ENCODE measurements around the gene MYL10. TPM values are rescaled to one million over a fixed set of nuclear protein-coding genes. Genes with fewer than 3 reads are reported as not detected.

MYL10 gene
- total RNA-seq, 2 experiments from 2014 or later = not detected

DNA sequence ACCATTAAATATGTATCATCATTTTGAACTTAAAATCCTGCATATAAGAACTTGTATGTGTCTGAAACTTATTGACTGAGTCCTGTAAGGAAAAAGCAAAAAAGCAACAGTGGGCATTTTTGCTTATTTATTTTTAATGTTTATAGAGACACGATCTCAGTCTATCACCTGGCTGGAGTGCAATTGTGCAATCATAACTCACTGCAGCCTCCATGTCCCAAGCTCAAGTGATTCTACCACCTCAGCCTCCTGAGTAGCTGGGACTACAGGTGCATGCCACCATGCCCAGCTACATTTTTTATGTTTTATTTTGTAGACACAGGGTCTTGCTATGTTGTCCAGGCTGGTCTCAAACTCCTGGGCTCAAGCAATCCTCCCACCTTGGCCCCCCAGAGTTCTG, 32.2 kb downstream of the MYL10 start:
- Mint-ChIP-seq H3K9me3 (no peaks in the 10 kb centered on the region), H3K36me3 (ENCODE audit: low read depth) (no peaks in the 10 kb centered on the region), H3K4me3 (no peak overlapping the region), H3K27ac (no peak overlapping the region), H3K4me1 (no peaks in the 10 kb centered on the region), H3K27me3 (no peaks in the 10 kb centered on the region)
- CTCF ChIA-PET = no interaction called here
- DNase-seq = no peak
- POLR2A ChIA-PET = no interaction called here

DNA sequence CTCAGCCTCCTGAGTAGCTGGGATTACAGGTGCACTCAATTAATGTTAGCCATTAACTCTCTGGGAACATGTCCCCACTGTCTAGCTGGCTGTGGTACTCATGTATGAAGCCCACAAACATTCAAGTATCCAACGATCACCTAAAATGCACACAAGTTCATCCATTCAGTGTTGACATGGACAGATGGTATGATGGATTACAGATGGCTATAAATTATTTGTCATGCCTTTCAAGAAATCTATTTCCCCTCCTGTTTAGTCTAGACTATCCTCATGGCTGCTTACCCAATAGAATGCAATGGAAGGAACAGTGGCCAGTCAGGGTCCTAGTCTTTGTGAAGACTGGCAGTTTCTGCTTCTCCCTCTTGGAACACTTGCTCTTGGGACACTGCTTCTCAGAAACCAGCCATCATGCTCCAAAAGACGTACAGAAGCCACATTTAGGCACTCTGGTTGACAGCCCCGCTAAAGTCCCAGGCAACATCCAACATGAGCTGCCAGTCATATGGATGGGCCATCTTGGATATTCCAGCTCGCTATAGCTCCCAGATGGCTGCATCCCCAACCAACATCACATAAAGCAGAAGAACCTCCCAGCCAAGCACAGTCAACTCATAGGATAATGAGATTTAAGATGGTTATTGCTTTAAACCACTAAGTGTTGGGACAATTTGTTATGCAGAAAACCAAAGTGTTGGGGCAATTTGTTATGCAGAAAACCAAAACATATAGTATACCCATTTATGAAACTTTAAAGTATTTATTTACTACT, 33.1 kb downstream of the MYL10 start:
- Mint-ChIP-seq H3K4me1 (no peaks in the 10 kb centered on the region), H3K4me3 (no peak overlapping the region), H3K27ac (no peak overlapping the region), H3K36me3 (ENCODE audit: low read depth) (no peaks in the 10 kb centered on the region), H3K9me3 (no peaks in the 10 kb centered on the region), H3K27me3 (no peaks in the 10 kb centered on the region)
- no peak for DNase-seq
- ChIA-PET CTCF (no interaction called here), POLR2A (no interaction called here)

DNA sequence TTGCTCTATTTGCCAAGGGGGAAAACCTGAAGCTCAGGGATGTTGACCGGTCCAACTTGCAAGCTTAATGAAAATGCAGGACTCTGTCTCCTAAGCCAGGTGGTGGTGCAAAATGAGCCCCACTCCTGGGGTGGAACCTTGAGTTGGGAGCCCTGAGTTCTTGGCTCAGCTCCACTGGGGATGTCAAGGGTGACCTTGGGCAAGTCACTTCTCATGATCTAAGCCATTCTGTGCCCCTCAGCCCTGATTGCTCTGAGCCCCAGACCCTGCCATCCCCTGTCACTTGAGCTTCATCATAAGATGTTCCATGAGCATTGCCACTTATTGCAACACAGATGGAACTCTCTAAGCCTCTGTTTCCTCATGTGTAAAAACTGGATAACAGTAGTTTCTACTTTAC, 33.9 kb downstream of the MYL10 start:
- H3K4me3 Mint-ChIP-seq = no peak overlapping the region
- ChIA-PET POLR2A (no interaction called here), CTCF (no interaction called here)
- DNase-seq = no peak
- H3K27ac Mint-ChIP-seq = no peak overlapping the region
- no peaks in the 10 kb centered on the region for H3K27me3 Mint-ChIP-seq
- no peaks in the 10 kb centered on the region for H3K9me3 Mint-ChIP-seq
- H3K36me3 Mint-ChIP-seq (ENCODE audit: low read depth) = no peaks in the 10 kb centered on the region
- H3K4me1 Mint-ChIP-seq = no peaks in the 10 kb centered on the region

DNA sequence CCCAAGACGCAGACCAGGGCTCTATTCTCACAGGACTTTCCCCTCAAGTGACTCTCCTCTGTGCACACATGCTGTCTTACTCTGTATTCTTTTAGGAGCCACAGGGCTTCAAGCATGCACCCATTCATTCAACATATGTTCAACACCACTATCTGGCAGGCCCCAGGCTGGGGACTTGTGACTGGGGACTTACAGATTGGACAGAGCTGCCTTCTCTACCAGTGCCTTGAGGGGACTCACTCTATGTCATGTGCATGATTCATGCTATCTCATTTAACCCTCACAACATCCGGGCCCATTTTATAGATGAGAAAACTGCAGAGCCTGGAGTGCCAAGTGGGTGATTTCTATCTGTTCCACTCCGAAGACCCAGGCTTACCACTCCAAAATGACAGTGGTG, 34.3 kb downstream of the MYL10 start:
- CTCF ChIA-PET = no interaction called here
- DNase-seq = no peak

DNA sequence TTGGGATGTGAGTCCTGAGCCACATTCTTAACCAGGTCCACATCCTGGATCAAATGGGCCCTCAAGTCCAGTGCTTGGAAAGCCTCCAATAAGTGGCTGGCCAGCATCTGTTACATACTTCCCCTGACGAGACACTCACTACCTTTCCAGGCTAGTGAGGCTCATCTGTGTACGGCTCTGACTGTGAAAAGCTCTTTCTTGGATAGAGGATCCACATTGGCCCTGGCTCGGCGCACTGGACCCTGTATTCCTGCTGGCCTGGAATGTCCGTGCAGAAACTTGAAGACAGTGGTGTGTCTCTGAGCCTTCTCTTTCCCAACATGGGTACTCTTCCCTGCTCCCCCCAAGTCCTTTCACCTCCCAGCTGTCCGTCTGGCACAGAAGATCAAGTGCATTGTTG, 35.5 kb downstream of the MYL10 start:
- H3K4me1 Mint-ChIP-seq = no peaks in the 10 kb centered on the region
- H3K4me3 Mint-ChIP-seq = no peak overlapping the region
- CTCF ChIA-PET = no interaction called here
- H3K27ac Mint-ChIP-seq = no peak overlapping the region
- POLR2A ChIA-PET = no interaction called here
- H3K36me3 Mint-ChIP-seq (ENCODE audit: low read depth) = no peaks in the 10 kb centered on the region
- H3K9me3 Mint-ChIP-seq = no peaks in the 10 kb centered on the region
- no peak for DNase-seq
- no peaks in the 10 kb centered on the region for H3K27me3 Mint-ChIP-seq

More for the DNA sequence above, 34.3 kb downstream of the MYL10 start:
- Mint-ChIP-seq H3K27ac (no peak overlapping the region), H3K27me3 (no peaks in the 10 kb centered on the region), H3K4me1 (no peaks in the 10 kb centered on the region), H3K4me3 (no peak overlapping the region), H3K36me3 (ENCODE audit: low read depth) (no peaks in the 10 kb centered on the region), H3K9me3 (no peaks in the 10 kb centered on the region)
- POLR2A ChIA-PET = interaction anchor here (0.6 kb wide), 1 partner anchor 398 kb away, joined by 3 read pairs; no protein-coding TSS in a partner anchor

DNA sequence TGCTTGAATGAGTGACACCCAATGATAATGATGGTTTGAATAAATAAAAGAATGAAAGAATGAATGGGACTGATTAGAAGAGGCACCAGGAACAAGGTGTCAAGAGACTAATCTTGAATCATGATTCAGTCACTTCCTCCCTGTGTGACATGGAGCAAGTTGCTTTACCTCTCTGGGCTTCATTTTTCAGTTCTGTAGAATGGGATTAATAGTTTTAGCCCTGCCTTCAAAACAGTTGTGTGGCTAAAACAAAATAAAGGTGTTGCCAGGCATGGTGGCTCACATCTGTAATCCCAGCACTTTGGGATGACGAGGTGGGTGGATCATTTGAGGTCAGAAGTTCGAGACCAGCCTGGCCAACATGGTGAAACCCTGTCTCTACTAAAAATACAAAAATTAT, 37.6 kb downstream of the MYL10 start:
- Mint-ChIP-seq H3K4me1 (no peaks in the 10 kb centered on the region), H3K4me3 (no peak overlapping the region)
- CTCF ChIA-PET = no interaction called here

DNA sequence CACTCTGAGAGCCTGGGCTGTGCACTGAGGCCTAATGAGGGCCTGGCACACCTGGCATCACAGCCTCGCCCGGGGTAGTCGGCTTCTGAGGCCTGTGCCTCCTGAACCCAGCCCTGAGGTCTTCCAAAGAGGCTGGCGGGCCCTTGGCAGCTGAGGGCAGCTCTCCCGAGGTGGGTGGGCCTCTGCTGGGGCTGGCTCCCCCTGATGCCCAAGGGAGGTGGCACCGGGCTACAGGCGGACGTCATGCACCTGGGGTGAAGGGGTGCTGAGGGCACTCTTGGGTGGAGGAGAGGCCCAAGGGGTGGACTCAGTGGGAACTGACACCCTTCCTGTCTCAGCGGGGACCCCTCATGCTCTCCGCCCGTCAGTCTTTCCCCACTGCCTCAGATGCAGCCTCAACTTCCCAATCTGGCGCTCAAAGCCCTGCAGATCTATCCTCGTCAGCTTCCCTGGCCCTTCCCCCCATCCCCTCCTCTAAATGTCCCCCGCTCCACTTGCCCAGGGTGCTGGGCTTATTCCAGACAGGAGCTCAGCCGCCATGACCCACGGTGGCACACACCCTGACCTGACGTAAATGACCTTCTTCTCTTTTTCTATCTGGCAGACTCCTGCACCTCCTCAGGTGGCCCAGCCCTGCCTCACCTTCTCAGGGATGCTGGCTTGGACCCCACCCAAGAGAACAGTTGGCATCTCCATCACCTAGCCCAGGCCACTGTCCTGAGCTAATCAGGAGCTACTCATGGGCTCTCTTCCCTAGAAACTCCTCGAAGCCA, 38.2 kb downstream of the MYL10 start:
- Mint-ChIP-seq H3K27ac (no peak overlapping the region), H3K36me3 (ENCODE audit: low read depth) (no peaks in the 10 kb centered on the region), H3K4me1 (no peaks in the 10 kb centered on the region), H3K4me3 (no peak overlapping the region), H3K9me3 (no peaks in the 10 kb centered on the region), H3K27me3 (no peaks in the 10 kb centered on the region)
- ChIA-PET POLR2A (no interaction called here), CTCF (no interaction called here)
- no peak for DNase-seq

More for the DNA sequence above, 37.6 kb downstream of the MYL10 start:
- POLR2A ChIA-PET = no interaction called here
- H3K36me3 Mint-ChIP-seq (ENCODE audit: low read depth) = no peaks in the 10 kb centered on the region
- H3K27me3 Mint-ChIP-seq = no peaks in the 10 kb centered on the region
- no peaks in the 10 kb centered on the region for H3K9me3 Mint-ChIP-seq
- no peak for DNase-seq
- H3K27ac Mint-ChIP-seq = no peak overlapping the region

DNA sequence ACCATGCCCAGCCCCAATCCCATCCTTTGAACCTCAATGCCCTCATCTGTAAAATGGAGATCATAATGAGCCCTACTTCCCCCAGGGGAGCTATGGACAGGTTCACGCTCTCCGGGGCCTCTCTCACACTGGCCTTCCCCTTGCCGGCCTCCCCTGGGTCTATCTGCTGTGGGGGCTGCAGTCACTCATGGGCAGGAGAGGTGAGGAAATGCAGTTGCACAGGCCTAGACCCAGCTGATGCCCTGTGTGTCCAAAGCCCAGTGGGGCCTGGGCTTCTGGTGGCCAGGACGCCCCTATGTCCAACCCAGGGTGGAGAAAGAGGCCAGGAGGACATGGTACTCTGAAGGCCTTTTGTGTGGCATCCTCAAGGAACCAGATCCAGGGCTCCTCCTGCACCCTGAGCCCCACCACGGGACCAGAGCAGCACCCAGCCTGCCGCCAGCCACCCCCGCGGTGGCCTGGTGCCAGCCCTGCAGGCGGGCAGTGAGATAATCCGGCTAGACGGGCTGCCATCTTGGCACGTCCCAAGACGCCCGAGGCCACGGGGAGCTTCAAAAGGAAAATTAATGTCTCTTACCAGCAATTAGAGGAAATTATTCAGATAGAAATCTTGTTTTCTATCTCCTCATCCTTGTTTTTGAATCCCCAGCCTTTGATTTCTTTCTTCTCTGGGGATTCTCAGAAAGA, 39.0 kb downstream of the MYL10 start:
- no peaks in the 10 kb centered on the region for H3K36me3 Mint-ChIP-seq (ENCODE audit: low read depth)
- no peak for DNase-seq
- CTCF ChIA-PET = no interaction called here
- no peak overlapping the region for H3K27ac Mint-ChIP-seq
- no peaks in the 10 kb centered on the region for H3K27me3 Mint-ChIP-seq
- no peak overlapping the region for H3K4me3 Mint-ChIP-seq
- H3K9me3 Mint-ChIP-seq = no peaks in the 10 kb centered on the region
- no peaks in the 10 kb centered on the region for H3K4me1 Mint-ChIP-seq
- POLR2A ChIA-PET = no interaction called here

DNA sequence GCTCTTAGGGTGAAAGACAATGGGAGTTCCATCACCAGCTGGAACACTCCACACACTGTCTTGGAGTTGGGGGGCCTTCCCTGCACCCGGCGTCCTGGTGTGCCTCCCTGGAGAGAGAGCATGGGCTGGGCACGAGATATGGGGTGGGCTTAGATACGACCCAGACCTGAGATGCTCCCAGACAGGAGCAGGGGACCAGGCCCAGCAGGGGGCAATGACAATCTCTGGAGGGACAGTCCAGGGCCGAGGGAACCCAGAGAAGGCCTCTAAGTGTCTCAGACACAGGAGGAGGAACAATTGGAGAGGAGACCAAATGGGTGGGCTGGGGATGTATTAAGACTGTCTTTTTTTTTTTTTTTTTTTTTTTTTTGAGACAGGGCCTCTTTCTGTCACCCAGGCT, 40.0 kb downstream of the MYL10 start:
- POLR2A ChIA-PET = no interaction called here
- no peaks in the 10 kb centered on the region for H3K9me3 Mint-ChIP-seq

DNA sequence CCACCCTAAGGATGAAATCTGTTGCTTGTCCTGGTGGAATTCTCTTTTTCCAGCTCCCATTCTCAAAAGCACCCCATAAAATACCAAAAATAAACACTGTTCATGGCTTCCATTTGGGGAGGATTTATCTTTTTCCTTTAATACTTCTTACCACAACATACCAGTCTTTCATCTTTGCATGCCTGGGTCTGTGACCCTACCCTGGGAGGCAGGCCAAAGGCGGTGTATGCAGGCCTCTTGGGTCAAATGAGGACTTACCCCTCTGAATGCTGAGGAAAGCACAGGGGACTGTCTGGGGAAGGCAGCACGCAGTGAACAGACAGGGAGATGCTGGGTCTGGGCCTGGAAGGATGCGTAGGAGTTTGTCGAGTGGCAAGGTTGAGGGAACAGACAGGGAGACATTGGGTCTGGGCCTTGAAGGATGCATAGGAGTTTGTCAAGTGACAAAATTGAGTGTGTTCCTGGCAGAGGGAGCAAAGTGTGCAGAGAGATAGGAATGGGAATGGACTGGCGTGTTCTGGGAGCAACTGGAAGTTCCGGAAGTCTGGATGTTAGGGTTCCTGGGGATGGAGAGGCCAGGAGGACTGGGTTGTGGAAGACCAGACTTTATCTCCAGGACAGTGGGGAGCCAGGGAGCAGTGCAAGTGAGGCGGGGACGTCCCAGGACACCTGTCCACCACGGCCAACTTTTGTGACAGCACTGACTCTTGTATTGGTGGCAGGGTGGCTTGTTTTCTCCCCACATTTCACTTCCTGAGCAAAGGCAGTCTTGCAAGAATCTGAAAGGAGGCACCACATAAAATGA, 40.8 kb downstream of the MYL10 start:
- Mint-ChIP-seq H3K27ac (no peak overlapping the region), H3K36me3 (ENCODE audit: low read depth) (no peaks in the 10 kb centered on the region), H3K4me1 (no peaks in the 10 kb centered on the region), H3K4me3 (no peak overlapping the region), H3K27me3 (no peaks in the 10 kb centered on the region), H3K9me3 (no peaks in the 10 kb centered on the region)
- no peak for DNase-seq
- ChIA-PET POLR2A (no interaction called here), CTCF (no interaction called here)

More for the DNA sequence above, 40.0 kb downstream of the MYL10 start:
- Mint-ChIP-seq H3K4me3 (no peak overlapping the region), H3K27me3 (no peaks in the 10 kb centered on the region), H3K27ac (no peak overlapping the region), H3K4me1 (no peaks in the 10 kb centered on the region), H3K36me3 (ENCODE audit: low read depth) (no peaks in the 10 kb centered on the region)
- DNase-seq = no peak
- CTCF ChIA-PET = interaction anchor here (0.6 kb wide), 1 partner anchor 430 kb away, joined by 3 read pairs; no protein-coding TSS in a partner anchor

DNA sequence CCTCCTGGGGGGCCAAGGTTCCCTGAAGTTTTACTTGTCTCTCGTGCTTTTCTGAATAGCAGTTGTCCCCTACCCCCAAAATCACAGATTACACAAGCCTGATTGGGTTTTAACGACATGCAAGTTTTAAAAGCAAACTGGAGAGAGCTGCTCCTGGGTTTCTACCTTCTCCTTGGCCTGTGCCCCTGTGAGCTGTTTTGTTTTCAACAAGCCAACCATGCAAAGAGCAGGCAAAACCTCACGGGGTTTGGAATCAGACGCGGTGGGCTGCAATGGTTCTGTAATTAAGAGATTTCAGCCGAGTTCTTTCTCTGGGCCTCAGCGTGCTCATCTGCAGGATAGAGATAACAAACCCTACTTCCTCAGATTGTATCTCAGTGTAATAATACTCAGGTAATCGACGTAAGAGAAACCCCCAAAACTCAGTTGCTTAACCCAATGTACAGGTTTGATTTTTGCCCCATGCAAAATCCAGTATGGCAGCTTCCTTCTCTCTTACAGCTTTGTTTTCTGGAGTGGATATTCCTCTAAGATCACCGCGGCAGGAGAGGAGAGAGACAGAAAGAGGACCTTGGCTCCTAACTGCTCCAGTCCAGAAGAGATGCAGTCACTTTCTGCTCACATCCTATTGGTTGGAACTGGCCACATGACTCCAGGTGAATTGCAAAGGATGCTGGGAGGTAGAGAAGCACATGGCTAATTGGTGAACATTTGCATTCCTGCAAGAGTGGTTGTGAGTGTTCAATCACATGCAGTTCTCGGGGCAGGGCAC, 42.0 kb downstream of the MYL10 start:
- H3K4me1 Mint-ChIP-seq = no peaks in the 10 kb centered on the region
- H3K9me3 Mint-ChIP-seq = no peaks in the 10 kb centered on the region
- H3K27ac Mint-ChIP-seq = no peak overlapping the region
- H3K36me3 Mint-ChIP-seq (ENCODE audit: low read depth) = no peaks in the 10 kb centered on the region
- ChIA-PET CTCF (interaction anchor here (1.0 kb wide), 1 partner anchor 27 kb away, joined by 3 read pairs; no protein-coding TSS in a partner anchor), POLR2A (no interaction called here)
- DNase-seq = no peak
- H3K4me3 Mint-ChIP-seq = no peak overlapping the region
- no peaks in the 10 kb centered on the region for H3K27me3 Mint-ChIP-seq
